GM10266 (cell line): Measurements from ENCODE around the gene RGS4.

Source experiments
- DNase-seq: peaks from one replicate; pipeline ENCODE4 v3.0.0; 2012; ENCODE audit errors: extremely low spot score
- CTCF ChIP-seq: IDR thresholded peaks from 2 replicates; pipeline ENCODE4 v1.5.1; 2012; ENCODE audit warnings: mild to moderate bottlenecking, low read depth; ENCODE audit not compliant: control insufficient read depth, insufficient read depth; ENCODE audit errors: missing control alignments

RGS4 gene

DNA sequence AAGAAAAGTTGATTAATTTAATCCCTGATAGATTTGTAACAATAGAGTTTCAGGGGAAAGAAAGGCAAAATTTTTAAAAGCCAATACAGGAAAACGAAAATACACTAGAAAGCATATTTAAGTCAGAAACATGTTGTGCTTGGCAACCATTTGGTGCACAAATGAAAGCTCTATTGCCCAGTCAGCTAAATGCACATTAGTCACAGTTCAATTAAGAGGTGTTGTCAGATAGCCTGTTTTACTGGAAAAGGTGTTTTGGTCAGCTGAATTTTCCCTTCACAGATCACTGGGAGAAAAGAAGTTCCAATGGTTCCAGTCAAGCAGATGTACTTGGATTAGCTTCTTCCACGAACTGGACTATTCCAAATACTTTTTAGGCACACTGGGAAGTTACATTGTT is 25.4 kb downstream of the RGS4 start:
- no peak for TF ChIP-seq CTCF
- no peak for DNase-seq

DNA sequence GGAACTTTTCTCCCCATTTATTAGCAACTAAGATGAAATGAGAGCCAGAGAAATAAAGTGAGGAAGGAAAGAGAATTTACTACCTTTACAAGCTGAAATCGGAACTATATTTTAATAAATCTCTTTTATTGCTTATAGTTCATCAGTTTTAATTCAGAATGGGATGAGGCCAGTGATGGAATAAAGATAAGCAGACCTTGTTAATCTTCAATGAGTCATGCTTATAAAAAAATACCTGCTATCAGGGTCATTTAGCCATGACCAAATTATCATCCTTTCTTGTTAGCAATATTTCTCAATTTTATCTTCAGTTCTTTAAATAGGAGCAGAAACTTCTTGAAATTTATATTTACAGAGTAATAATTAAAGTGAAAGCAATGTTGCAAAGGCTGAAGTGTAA is 26.1 kb downstream of the RGS4 start:
- no peak for TF ChIP-seq CTCF
- DNase-seq: no peak

- no peak for TF ChIP-seq CTCF
- no peak for DNase-seq
These were observed 33.4 kb downstream of the RGS4 start for GRCh38 chr1:163102590-163102989.

- no peak for DNase-seq
These were observed 35.4 kb downstream of the RGS4 start for GRCh38 chr1:163104385-163105099.

DNA sequence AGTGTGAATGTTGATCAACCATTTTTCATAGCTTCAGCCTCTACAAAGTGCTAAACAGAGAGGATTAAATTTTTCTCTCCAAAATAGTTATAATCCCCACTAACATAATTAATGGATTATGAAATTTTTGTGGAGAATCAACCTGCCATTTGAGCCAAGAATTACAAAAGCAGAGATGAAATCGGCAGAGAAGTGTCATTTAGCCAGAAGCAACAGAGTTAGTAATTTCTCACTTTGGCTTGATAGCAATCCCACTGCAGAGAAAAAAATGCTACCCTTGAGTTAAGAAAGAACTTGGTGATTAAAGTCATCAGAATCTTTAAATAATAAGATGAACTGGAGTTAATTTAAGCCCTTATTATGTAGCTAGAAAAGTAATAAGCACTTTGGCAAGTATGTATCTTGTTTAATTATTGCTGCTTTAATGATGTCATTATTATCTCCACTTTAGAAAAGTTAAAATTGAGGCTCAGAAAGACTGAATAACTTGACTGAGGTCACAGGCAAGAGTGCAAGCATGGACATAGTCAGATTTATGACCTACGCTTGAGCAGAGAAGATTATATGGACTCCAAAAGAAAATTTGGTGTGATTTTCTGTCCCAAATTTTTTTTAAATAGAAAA is 37.3 kb downstream of the RGS4 start:
- DNase-seq: no peak
- no peak for TF ChIP-seq CTCF

More at GRCh38 chr1:163104385-163105099, 35.4 kb downstream of the RGS4 start:
- TF ChIP-seq CTCF: no peak

GRCh38 chr1:163107655-163108054 is 38.5 kb downstream of the RGS4 start:
- no peak for TF ChIP-seq CTCF
- no peak for DNase-seq

- DNase-seq: no peak
- TF ChIP-seq CTCF: no peak
These were observed 46.7 kb downstream of the RGS4 start for GRCh38 chr1:163115887-163116286.
